Measurements from ENCODE around the gene CPEB1.

DNA sequence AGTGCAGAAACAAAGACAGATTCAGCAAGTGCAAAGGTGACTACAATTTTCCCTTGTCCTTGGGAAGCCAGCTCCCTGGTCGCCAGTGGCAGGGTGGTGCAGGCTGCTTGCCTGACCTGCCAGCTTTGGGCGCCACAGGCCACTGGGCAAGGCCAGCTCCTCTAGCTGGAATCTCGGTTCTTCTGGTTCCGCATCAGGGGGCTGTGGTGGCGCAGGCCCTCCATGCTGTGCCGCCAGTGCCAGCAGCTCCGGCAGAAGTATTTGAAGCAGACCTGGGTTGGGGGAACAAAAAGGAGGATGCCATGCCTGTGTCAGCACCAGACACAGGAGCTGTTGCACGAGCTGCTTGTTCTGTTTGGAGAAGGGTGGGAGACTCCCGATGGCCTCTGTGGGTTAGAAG, 102.7 kb downstream of the CPEB1 start:
- TF ChIP-seq ZFX (CRISPR knock-in tag; IDR thresholded peaks at IDR 0.05; ENCODE audit: low read depth) = no peak
- no peak for TF ChIP-seq ZNF24 (IDR thresholded peaks at IDR 0.05)
- TF ChIP-seq SP2 (CRISPR knock-in tag; IDR thresholded peaks at IDR 0.05) = no peak
- no peak for TF ChIP-seq NONO (IDR thresholded peaks at IDR 0.05)
- TF ChIP-seq NONO (CRISPR knock-in tag; conservative IDR thresholded peaks at IDR 0.05) = no peak
- TF ChIP-seq TCF7L2 (IDR thresholded peaks at IDR 0.05; ENCODE audit: low read depth, low read length) = no peak
- TF ChIP-seq, protein P1, sequence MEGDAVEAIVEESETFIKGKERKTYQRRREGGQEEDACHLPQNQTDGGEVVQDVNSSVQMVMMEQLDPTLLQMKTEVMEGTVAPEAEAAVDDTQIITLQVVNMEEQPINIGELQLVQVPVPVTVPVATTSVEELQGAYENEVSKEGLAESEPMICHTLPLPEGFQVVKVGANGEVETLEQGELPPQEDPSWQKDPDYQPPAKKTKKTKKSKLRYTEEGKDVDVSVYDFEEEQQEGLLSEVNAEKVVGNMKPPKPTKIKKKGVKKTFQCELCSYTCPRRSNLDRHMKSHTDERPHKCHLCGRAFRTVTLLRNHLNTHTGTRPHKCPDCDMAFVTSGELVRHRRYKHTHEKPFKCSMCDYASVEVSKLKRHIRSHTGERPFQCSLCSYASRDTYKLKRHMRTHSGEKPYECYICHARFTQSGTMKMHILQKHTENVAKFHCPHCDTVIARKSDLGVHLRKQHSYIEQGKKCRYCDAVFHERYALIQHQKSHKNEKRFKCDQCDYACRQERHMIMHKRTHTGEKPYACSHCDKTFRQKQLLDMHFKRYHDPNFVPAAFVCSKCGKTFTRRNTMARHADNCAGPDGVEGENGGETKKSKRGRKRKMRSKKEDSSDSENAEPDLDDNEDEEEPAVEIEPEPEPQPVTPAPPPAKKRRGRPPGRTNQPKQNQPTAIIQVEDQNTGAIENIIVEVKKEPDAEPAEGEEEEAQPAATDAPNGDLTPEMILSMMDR (CRISPR knock-in tag; IDR thresholded peaks at IDR 0.05) = no peak
- TF ChIP-seq ASH2L (IDR thresholded peaks at IDR 0.05; ENCODE audit: insufficient read length, low read depth, low read length) = no peak

All from HepG2 (cell line).